22Rv1 (cell line): ENCODE results near the gene TMEM51.

ENCODE experiments used
- CTCF ChIP-seq: fragments of 450-650 bp; IDR thresholded peaks from 2 replicates; pipeline ENCODE4 v1.5.1; 2017; ENCODE audit warnings: mild to moderate bottlenecking
- ZFX ChIP-seq: fragments of 450-650 bp; IDR thresholded peaks from 2 replicates; pipeline ENCODE4 v1.6.1; 2017; ENCODE audit warnings: antibody characterized with exemption, borderline replicate concordance

- TF ChIP-seq CTCF (no peak), ZFX (no peak)
Observed at GRCh38 chr1:15233689-15234088, 80.1 kb downstream of the TMEM51 start.
